Stimulated activated CD4-positive, alpha-beta T cell treated with anti-CD3 and anti-CD28 coated beads, TNF-alpha, amount 100 ng/mL, for 1 hour (primary cell): Measurements from ENCODE around the gene ETS1.

Experiments
- DNase-seq, 3 donors: peaks; one replicate each; pipeline ENCODE4 v3.0.0-alpha.2; 2020; ENCODE audit warnings: low read depth in 3 of 3, low spot score in 1 of 3

Gene ETS1

GRCh38 chr11:128546916-128547315, 40.4 kb downstream of the ETS1 start:
- DNase-seq = no peak

GRCh38 chr11:128544471-128545051, 42.8 kb downstream of the ETS1 start:
- no peak for DNase-seq

- DNase-seq = no peak
Observed at GRCh38 chr11:128540469-128540868, 46.9 kb downstream of the ETS1 start.

GRCh38 chr11:128536506-128536905, 50.9 kb downstream of the ETS1 start:
- no peak for DNase-seq

DNA sequence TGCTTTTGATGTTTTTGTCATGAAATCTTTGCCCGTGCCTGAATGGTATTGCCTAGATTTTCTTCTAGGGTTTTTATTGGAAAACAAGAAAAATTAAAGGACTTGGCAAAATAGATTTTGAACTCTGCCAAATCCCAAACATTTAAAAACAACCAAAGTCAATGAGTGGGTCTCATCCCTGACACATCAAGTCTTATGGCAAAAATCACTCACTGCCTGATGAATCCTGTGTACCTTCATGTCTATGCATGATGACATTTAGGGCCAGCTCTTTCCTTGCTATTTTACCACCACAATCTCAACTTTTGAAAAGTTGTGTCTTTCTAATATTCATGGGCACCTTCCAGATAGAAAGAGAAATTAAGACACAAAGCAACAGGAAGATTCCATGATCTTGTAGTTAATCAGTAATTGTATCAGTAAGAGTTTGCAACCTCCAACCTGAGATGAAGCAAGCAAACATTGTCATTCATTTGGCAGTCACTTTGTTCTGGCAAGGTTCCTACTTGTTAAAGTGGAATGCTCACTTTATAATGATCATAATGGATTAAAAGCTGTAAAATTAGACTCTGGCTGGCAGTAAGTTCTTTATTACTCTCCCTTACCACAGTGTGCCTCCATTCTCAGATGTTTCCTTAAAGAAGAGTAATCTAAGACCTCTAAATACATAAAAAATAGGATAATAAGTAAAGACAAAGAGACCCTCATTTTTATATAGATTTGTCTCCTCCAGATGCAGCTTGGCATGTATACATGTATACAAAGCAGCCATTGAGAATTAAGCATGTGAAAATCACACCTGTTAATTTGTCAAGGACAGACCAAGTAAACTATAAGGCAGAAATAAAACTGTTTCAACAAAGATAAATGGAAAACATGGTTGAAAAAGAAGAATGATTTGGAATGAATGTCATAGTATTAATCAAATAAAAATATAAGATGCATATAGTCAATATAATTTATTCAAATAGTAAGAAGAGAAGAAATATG, 51.6 kb downstream of the ETS1 start:
- no peak for DNase-seq

DNA sequence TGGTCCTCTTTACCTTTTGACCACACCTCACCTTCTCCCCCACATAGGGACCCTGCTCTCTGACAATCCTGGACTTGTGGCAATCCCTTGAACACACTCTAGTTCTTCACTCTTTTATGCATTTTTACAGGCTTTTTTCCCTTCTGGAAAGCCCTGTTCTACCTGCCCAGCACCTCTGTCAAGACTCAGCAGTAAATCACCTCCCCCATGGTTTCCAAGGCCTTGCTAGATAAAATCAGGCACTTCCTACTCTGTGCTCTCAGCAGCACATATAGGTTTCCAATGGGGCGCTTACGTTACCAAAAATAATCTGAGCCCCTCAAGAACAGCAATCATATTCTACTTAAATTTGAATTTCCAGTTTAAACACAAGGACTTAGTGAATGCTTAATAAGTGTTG, 53.9 kb downstream of the ETS1 start:
- no peak for DNase-seq

- no peak for DNase-seq
Observed at GRCh38 chr11:128532572-128533091, 54.7 kb downstream of the ETS1 start.

- DNase-seq = no peak
Observed at GRCh38 chr11:128532016-128532571, 55.3 kb downstream of the ETS1 start.

DNA sequence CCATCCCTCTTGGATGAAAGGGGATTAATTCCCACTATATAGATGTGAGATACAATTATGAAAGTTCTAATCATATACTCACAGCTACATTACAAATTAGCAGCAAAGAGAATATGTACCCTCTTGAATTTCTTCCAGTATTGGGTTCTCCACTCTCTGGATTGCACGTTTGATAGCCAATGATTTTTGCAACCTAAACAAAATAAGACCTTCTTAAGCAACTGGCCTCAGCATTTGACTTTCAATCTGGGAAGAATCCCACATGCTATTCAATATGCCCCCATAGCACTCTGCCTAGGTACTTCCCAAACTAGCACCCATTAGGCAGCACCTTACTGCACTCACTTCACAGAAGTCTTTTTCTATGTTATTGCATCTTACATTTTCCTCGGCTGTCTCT, 55.8 kb downstream of the ETS1 start:
- DNase-seq = no peak

DNA sequence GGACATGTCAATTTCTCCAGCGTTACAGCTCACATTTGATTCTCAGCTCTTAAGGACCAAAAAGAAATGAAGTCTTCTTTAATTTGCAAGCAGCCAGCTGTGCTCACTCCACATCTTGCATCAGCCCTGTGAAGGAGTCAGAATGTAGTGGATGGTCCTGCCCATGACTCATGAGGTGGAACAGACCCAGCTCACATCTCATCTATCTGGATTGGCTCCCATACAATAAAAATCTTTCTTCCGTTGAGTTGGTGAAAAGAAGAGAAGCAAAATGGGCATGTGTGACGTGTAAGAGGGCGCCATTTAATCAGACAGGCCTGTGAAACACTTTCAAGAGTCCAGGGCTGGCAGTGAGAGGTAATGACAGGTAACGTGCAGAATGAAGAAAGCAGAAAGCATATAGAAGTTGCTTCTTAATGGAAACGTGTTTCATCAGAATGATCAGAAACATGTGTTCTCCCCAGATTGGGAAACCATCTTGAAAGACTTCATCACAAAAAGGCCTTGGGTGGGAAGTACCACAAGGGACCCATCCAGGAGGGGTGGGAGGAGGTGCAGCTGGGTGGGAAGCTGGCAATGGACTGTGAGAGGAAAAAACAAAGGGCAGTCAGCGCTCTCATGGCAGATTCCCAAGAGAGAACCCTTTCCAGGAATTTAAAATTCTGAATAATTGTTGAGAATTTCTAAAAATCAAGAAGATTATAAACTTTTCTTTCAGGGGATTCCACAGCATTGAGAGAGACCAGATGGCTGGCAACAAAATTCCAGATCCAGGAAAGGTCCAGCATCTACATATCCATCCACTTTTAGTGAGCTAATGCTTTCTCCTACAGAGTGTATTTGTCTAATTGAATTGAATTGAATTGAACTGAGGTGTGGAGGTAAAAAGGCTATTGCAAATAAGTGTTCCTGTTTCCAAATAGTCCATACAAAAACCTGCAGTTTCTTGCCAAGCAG, 57.0 kb downstream of the ETS1 start:
- DNase-seq = no peak

DNA sequence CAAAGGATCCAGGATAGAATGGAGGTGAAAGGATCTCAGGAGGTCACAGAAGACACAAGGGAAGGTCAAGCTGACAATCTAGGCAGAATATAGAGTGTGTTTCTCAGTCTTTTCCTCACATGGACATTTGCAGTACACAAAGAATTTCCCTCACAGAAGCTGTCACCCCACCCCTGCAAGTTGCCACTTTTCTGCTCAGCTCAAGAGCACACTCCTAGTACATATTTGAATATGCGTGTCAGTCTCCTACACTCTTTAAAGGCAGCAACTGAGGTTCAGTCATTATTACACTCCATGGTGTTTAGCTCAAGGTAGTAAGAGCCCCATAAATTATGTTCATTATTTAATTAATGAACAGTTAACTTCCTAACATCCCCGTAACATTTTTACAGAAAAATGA, 59.1 kb downstream of the ETS1 start:
- DNase-seq = no peak

- no peak for DNase-seq
Observed at GRCh38 chr11:128527046-128527445, 60.3 kb downstream of the ETS1 start.

DNA sequence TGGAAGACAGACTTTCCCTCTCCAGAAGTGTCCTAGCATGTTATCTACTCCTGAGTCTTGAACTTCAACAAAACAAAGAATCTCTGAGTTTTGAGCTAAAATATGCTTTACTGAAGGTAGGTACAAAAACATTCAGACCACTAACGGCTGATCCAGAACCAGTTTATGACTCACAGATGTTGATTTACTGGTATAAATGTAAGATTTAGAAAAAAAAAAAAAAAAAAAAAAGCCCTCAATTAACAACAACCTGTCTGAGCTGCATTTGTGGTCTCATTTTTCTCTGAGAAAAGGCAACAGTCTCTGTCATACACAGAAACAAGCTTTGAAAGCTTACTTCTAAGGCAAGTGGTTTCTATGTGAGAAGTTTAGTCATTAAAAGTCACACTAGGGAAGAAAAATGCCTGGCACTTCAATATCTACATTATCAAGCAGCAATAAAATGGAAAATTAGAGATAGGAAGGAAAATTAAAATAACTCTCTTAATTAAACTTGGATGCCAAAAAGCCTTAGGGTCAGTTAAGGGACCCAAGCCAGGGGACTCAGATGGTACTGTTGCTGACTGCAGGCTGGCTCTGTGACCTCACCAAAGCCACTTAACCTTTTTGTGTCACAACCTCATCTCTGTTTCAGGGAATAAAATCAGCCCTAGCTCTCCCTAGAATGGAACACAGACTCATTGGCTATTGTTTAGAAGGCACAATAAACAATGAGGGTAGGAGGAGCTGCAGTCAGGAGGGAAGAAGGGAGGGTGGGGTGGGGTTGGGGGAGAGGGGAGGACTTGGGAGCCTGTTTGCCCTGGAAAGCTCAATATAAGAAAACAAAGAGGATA, 61.7 kb downstream of the ETS1 start:
- DNase-seq = no peak

DNA sequence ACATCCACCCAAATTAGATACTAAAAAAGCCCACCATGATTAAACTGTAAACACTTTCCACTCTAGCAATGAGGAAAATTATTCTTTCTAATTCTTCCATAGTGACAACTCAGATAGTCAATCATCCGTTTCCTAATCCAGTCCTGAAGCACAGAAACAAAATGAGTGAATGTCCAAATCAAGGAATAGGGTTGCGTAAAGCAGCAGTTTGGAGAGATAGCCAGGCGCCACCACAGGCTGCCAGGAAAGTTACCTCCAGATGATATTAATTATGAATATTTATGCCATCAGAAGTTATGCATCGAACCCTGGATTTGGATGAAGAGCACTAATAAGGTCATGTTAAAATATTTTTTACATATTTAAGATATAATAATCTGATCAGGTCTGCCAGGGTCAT, 63.2 kb downstream of the ETS1 start:
- no peak for DNase-seq

DNA sequence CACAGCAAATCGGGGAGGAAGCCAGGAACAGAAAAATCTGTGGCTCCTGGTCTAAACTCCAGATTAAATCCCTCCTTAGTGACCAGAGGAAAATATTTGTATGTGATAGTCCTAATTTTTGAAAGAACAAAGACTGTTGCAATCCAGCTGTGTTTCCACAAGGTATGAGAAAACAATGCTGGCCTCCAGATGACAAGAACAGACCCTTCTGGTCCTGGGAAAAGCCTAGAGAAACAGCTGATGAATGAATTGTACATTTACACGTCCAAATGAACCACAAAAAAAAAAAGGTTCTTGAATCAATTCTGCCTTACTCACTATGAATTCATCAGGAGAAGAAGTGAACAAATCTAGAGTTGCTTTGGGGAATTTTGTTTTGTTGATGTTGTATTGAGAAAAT, 63.7 kb downstream of the ETS1 start:
- DNase-seq = no peak

- DNase-seq = no peak
Observed at GRCh38 chr11:128522943-128523518, 64.3 kb downstream of the ETS1 start.

- peak; percentile 72 to 82 (median 79) for DNase-seq
Observed at GRCh38 chr11:128522055-128522942, 65.1 kb downstream of the ETS1 start.

DNA sequence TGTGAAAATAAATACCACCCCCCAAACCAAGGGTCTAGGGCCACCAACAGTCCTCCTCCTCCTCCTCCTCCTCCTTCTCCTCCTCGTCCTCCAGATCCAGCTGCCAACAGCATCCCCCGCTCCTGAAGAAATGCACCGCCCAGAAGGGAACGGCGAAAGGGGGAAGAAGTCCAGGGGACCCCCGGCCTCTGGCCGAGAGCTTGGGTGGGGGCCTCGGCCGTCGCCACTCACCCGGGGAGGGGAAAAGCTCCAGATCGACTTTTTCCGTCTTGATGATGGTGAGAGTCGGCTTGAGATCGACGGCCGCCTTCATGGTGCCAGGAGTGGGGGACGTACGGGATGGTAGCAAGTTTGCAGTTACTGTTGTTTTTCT, 65.7 kb downstream of the ETS1 start:
- DNase-seq = no peak
